Fibroblast of peridontal ligament (primary cell): ENCODE results near the gene TMEM115.

Source experiments
- DNase-seq: peaks from one replicate; pipeline ENCODE4 v3.0.0-alpha.2; 2010; ENCODE audit errors: extremely low read depth

TMEM115 gene

GRCh38 chr3:50358911-50359759 is at the start of gene TMEM115:
TMEM115 (minus strand) TSS chr3:50359521; CDS start chr3:50359063, 458 bp downstream.
- peak; percentile 99 for DNase-seq

GRCh38 chr3:50408443-50408944 is 49.2 kb upstream of the TMEM115 start:
- no peak for DNase-seq

- DNase-seq, result no peak
These were observed 47.2 kb upstream of the TMEM115 start for GRCh38 chr3:50406487-50406886.

GRCh38 chr3:50405249-50405648 is 45.9 kb upstream of the TMEM115 start:
- peak; percentile 3 for DNase-seq

GRCh38 chr3:50401978-50402595 is 42.8 kb upstream of the TMEM115 start:
- no peak for DNase-seq

GRCh38 chr3:50396502-50396901 is 37.2 kb upstream of the TMEM115 start:
- no peak for DNase-seq

GRCh38 chr3:50395070-50395860 is 35.9 kb upstream of the TMEM115 start:
- DNase-seq, result no peak

- DNase-seq, result no peak
These were observed 33.7 kb upstream of the TMEM115 start for GRCh38 chr3:50393061-50393460.

- DNase-seq, result no peak
These were observed 32.9 kb upstream of the TMEM115 start for GRCh38 chr3:50392101-50392715.

GRCh38 chr3:50390508-50391224 is 31.3 kb upstream of the TMEM115 start:
- DNase-seq, result no peak

- DNase-seq, result no peak
These were observed 30.1 kb upstream of the TMEM115 start for GRCh38 chr3:50389414-50389767.

- no peak for DNase-seq
These were observed 29.5 kb upstream of the TMEM115 start for GRCh38 chr3:50388720-50389413.

GRCh38 chr3:50388016-50388719 is 28.8 kb upstream of the TMEM115 start:
- no peak for DNase-seq

- no peak for DNase-seq
These were observed 26.4 kb upstream of the TMEM115 start for GRCh38 chr3:50385754-50386153.

GRCh38 chr3:50383750-50384149 is 24.4 kb upstream of the TMEM115 start:
- DNase-seq, result no peak

GRCh38 chr3:50382722-50383121 is 23.4 kb upstream of the TMEM115 start:
- no peak for DNase-seq

GRCh38 chr3:50381383-50381782 is 22.1 kb upstream of the TMEM115 start:
- DNase-seq, result no peak

GRCh38 chr3:50380405-50381085 is 21.2 kb upstream of the TMEM115 start:
- DNase-seq, result no peak

- DNase-seq, result no peak
These were observed 19.4 kb upstream of the TMEM115 start for GRCh38 chr3:50378757-50379156.
